Lower lobe of right lung (tissue), 2 donors: ENCODE results near the gene PLOD2. TPM values are rescaled to one million over a fixed set of nuclear protein-coding genes. Genes with fewer than 3 reads are reported as not detected.

Source experiments
- ATAC-seq, 2 donors: fragments of 200-7000 bp; cut with Tn5 transposase; one replicate each; pipeline ENCODE4 v1.9.1; 2020 to 2022; ENCODE audit warnings: mild to moderate bottlenecking in 2 of 2, moderate library complexity in 2 of 2
- DNase-seq: peaks from one replicate; pipeline ENCODE4 v3.0.0-alpha.2; 2020
- H3K27ac ChIP-seq: fragments of 200-600 bp; one replicate; pipeline ENCODE4 v1.8.0; 2022
- H3K27me3 ChIP-seq: fragments of 200-600 bp; one replicate; pipeline ENCODE4 v1.8.0; 2022; ENCODE audit warnings: low read depth
- H3K36me3 ChIP-seq: fragments of 200-600 bp; one replicate; pipeline ENCODE4 v1.8.0; 2022; ENCODE audit warnings: mild to moderate bottlenecking
- H3K4me1 ChIP-seq: fragments of 200-600 bp; one replicate; pipeline ENCODE4 v1.8.0; 2022
- H3K4me3 ChIP-seq: fragments of 200-600 bp; one replicate; pipeline ENCODE4 v1.8.0; 2022; ENCODE audit warnings: mild to moderate bottlenecking
- H3K9me3 ChIP-seq: fragments of 200-600 bp; one replicate; pipeline ENCODE4 v1.8.0; 2022
- intact Hi-C: fragments of 100-400 bp; cut with DNase I; formaldehyde crosslinking; loops from one replicate; pipeline ENCODE4 v1.11.0; 2022
- total RNA-seq: library from RNA; stranded (reverse); fragmentation: NEBNext Ultra II Directional; extraction: Animal tissue kit (Norgen Biotek cat#: 25700); gene quantifications from one replicate; pipeline ENCODE4 v1.2.1, GENCODE V29; 2021
- TF ChIP-seq, protein P1 (sequence below): fragments of 200-600 bp; IDR thresholded peaks from one replicate; pipeline ENCODE4 v1.8.0; 2022; ENCODE audit warnings: antibody characterized with exemption, mild to moderate bottlenecking
- donor health status: DM: no; HTN: yes; CAD: no; lungs with severe emphysema.

PLOD2 gene
- total RNA-seq, 1 donor from 2014 or later: 17.9 TPM

DNA sequence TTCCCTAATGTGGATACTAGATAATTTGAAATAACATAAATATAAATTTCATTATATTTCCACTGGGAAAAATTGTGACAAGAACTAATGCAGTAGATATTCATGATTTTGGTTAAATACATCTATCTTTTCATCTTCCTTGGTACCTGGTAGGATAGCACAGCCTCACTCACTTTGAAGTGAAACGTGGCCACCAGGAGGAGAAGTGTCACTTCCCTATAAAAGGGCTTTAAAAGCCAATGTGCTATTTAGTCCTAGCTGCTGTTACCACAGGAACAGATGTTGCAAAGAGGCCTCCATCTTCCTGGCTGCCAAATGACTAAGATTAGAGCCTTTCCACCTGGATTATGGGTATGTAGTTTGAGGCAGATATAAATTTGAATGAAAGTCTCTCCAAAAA lies 140.0 kb downstream of the PLOD2 start:
- intact Hi-C loops: no loop called here
- Histone ChIP-seq H3K9me3 (no peaks in the 10 kb centered on the region), H3K27me3 (no peaks in the 10 kb centered on the region), H3K4me3 (no peak overlapping the region), H3K27ac (no peak overlapping the region), H3K4me1 (no peaks in the 10 kb centered on the region), H3K36me3 (no peaks in the 10 kb centered on the region)
- ATAC-seq: no peak
- no peak for DNase-seq
- TF ChIP-seq, protein P1, sequence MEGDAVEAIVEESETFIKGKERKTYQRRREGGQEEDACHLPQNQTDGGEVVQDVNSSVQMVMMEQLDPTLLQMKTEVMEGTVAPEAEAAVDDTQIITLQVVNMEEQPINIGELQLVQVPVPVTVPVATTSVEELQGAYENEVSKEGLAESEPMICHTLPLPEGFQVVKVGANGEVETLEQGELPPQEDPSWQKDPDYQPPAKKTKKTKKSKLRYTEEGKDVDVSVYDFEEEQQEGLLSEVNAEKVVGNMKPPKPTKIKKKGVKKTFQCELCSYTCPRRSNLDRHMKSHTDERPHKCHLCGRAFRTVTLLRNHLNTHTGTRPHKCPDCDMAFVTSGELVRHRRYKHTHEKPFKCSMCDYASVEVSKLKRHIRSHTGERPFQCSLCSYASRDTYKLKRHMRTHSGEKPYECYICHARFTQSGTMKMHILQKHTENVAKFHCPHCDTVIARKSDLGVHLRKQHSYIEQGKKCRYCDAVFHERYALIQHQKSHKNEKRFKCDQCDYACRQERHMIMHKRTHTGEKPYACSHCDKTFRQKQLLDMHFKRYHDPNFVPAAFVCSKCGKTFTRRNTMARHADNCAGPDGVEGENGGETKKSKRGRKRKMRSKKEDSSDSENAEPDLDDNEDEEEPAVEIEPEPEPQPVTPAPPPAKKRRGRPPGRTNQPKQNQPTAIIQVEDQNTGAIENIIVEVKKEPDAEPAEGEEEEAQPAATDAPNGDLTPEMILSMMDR: no peak

DNA sequence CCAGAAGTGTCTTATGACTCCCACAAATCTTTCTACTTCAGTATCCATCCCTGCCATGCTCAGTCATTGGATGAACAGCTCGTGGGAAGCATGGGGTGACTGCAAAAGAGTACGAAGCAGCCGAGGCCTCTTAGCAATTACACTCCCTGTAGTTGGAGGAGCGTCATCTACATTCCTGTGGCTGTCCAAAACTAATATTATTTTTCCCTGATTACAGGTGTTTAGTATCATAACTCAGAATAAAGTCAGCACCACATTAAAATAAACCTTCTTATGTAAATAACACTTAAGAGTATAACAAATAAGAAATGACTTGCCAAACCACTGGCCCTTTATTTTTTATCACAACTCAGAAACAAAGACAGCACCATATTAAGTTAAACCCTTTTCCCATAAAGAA lies 141.5 kb downstream of the PLOD2 start:
- Histone ChIP-seq H3K27ac (no peak overlapping the region), H3K9me3 (no peaks in the 10 kb centered on the region), H3K4me3 (no peak overlapping the region), H3K36me3 (no peaks in the 10 kb centered on the region), H3K4me1 (no peaks in the 10 kb centered on the region), H3K27me3 (no peaks in the 10 kb centered on the region)
- no peak for DNase-seq
- TF ChIP-seq, protein P1: no peak
- intact Hi-C loops: no loop called here
- peak in 1 of 2 donors; percentile 65 for ATAC-seq

Other genes with a start within 250 kb of the PLOD2 start
- 63.5 TPM for gene PLSCR4, start 89.9 kb upstream of the PLOD2 start, total RNA-seq